Muscle layer of colon (tissue), 2 donors: ENCODE measurements around the gene CLEC4C.
"Not testable (repeated sequence)": the region's sequence is repeated elsewhere in the genome, so short reads cannot be mapped to it uniquely, and the experiment has no call there.

Source experiments
- H3K27ac ChIP-seq: one replicate; pipeline ENCODE4 v1.7.0; 2013; ENCODE audit warnings: low read depth, mild to moderate bottlenecking, low read length, moderate library complexity
- H3K27me3 ChIP-seq, 2 donors: one replicate each; pipeline ENCODE4 v1.7.0; 2013; ENCODE audit warnings: low read length in 2 of 2, mild to moderate bottlenecking in 2 of 2; ENCODE audit not compliant: insufficient read depth in 2 of 2, control insufficient read depth in 1 of 2
- H3K36me3 ChIP-seq: one replicate; pipeline ENCODE4 v1.7.0; 2013; ENCODE audit warnings: mild to moderate bottlenecking, low read length; ENCODE audit not compliant: insufficient read depth
- H3K4me1 ChIP-seq: one replicate; pipeline ENCODE4 v1.7.0; 2013; ENCODE audit warnings: mild to moderate bottlenecking, low read length; ENCODE audit not compliant: insufficient read depth
- H3K4me3 ChIP-seq, 2 donors: one replicate each; pipeline ENCODE4 v1.7.0; 2013; ENCODE audit warnings: low read length in 2 of 2, low read depth in 1 of 2, mild to moderate bottlenecking in 1 of 2, moderate library complexity in 1 of 2
- H3K9ac ChIP-seq: one replicate; pipeline ENCODE4 v1.7.0; 2013; ENCODE audit warnings: low read length
- H3K9me3 ChIP-seq: one replicate; pipeline ENCODE4 v1.7.0; 2013; ENCODE audit warnings: mild to moderate bottlenecking, low read length
- donor health status: abdominal sarcoma.
- donor health status: Adenocarcinoma of cecum.

The CLEC4C gene

GRCh38 chr12:7747246-7747645 lies at the start of gene CLEC4C:
CLEC4C (minus strand) TSS chr12:7747375; CDS start chr12:7747348, 27 bp downstream.
- Histone ChIP-seq H3K4me1 (no peaks in the 10 kb centered on the region), H3K27me3 (no peaks in the 10 kb centered on the region), H3K9ac (no peak within 1 kb of the TSS), H3K9me3 (no peaks in the 10 kb centered on the region), H3K4me3 (no peak within 1 kb of the TSS), H3K36me3 (no peaks in the 10 kb centered on the region), H3K27ac (no peak within 1 kb of the TSS)

DNA sequence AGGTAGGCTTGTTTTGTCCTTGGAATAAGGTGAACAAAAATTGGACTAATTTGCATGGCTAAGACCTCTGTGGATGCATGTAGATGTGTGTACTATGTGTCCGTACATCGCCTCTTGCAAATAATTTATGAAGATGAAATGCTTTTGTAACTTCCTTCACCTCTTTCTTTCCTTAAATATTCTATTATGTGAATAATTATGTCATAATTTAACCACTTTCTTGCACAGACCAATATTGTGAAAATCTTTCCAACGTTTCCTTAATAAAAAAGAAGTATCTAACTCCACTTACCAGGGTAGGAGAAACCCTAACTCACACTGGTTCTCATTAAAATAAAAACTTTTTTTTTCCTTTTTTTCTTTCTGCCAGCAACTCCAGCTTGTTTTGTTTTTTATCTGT lies 46.0 kb upstream of the CLEC4C start:
- Histone ChIP-seq H3K9ac (no peak overlapping the region), H3K36me3 (no peaks in the 10 kb centered on the region), H3K4me3 (no peak overlapping the region), H3K27ac (no peak overlapping the region), H3K4me1 (no peaks in the 10 kb centered on the region), H3K9me3 (no peaks in the 10 kb centered on the region), H3K27me3 (no peaks in the 10 kb centered on the region)

DNA sequence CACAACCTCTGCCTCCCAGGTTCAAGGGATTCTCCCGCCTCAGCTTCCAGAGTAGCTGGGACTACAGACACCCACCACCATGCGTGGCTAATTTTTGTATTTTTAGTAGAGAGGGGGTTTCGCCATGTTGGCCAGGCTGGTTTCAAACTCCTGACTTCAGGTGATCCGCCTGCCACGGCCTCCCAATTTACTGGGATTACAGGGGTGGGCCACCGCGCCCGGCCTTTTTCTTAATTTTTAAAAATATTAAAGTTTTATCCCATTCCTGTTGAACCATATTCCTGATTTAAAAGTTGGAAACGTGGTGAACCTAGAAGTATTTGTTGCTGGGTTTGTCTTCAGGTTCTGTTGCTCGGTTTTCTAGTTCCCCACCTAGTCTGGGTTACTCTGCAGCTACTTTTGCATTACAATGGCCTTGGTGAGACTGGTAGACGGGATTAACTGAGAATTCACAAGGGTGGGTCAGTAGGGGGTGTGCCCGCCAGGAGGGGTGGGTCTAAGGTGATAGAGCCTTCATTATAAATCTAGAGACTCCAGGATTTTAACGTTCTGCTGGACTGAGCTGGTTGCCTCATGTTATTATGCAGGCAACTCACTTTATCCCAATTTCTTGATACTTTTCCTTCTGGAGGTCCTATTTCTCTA lies 41.8 kb upstream of the CLEC4C start, which contains the start of gene NANOG:
TSS of gene NANOG (plus strand) at position 519 of the 645 bp plus-strand sequence. CDS start 213 bp downstream, outside the sequence.
- H3K4me1 ChIP-seq, H3K27ac ChIP-seq, H3K4me3 ChIP-seq, H3K9ac ChIP-seq, H3K36me3 ChIP-seq, H3K27me3 ChIP-seq, H3K9me3 ChIP-seq: not testable (repeated sequence)

DNA sequence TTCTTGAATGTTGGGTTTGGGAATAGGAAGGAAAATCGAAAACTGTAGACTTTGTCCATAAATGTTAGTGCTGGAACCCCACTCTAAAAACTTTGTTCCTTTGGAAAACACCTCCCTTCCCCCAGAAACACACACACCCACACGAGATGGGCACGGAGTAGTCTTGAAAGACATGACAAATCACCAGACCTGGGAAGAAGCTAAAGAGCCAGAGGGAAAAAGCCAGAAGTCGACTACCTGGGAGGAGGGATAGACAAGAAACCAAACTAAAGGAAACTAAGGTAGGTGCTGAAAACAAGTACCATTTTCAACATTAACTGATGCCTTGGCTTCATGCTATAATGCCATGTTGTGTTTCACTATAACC lies 41.1 kb upstream of the CLEC4C start:
- H3K4me1 ChIP-seq, result no peaks in the 10 kb centered on the region
- no peak overlapping the region for H3K27ac ChIP-seq
- no peak overlapping the region for H3K9ac ChIP-seq
- H3K4me3 ChIP-seq, result no peak overlapping the region
- no peaks in the 10 kb centered on the region for H3K9me3 ChIP-seq
- H3K36me3 ChIP-seq, result no peaks in the 10 kb centered on the region
- H3K27me3 ChIP-seq, result no peaks in the 10 kb centered on the region

DNA sequence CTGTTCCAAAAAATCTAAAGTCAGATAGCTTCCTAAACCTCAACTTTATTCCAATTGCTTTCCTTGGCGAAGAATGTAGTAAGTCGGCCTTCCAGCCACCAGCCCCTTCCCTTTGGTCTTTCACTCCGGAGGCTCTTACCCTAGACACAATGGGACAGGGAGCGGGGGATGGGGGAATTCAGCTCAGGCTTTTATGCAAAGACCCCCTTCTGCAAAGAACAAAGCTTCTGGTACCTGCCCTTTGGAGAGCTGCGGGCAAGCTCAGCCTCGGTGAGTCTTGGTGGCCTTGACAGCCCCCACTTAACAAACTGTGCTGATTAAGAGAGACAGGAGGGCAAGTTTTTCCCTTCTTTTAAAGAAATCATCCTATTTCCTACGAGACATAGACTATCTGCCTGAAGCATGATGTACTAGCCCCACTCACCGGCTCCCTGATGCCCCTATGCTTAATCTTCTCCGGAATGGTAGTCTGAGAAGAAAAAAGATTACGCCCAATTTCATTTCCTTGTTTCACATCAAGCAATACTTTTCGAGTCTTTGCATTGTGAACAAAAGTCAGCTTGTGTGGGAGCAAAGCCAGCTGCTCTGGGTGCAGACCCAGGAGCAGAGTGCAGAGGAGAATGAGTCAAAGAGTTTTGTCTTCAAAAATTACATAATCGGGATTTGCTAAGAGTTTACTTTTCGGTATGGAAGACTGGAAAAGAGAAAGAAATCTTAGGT lies 40.6 kb upstream of the CLEC4C start:
- Histone ChIP-seq H3K4me1 (no peaks in the 10 kb centered on the region), H3K27me3 (no peaks in the 10 kb centered on the region), H3K9me3 (no peaks in the 10 kb centered on the region), H3K27ac (no peak overlapping the region), H3K36me3 (no peaks in the 10 kb centered on the region), H3K4me3 (no peak overlapping the region), H3K9ac (no peak overlapping the region)

- no peaks in the 10 kb centered on the region for H3K36me3 ChIP-seq
- H3K4me3 ChIP-seq, result no peak overlapping the region
- no peaks in the 10 kb centered on the region for H3K9me3 ChIP-seq
- no peaks in the 10 kb centered on the region for H3K4me1 ChIP-seq
- H3K9ac ChIP-seq, result no peak overlapping the region
- H3K27ac ChIP-seq, result no peak overlapping the region
- H3K27me3 ChIP-seq, result no peaks in the 10 kb centered on the region
Measured at GRCh38 chr12:7784701-7785100, 37.5 kb upstream of the CLEC4C start.

DNA sequence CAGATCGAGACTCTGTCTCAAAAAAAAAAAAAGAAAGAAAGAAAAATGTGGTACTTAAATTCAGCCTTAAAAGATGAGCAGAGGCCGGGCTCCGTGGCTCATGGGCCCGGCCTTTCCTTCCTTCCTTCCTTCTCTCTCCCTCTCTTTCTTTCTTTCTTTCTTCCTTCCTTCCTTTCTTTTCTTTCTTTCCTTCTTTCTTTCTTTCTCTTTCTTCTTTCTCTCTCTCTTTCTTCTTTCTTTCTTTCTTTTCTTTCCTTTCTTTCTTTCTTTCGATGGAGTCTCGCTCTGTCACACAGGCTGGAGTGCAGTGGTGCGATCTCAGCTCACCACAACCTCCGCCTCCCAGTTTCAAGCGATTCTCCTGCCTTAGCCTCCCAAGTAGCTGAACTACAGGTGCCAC lies 36.3 kb upstream of the CLEC4C start:
- not testable (repeated sequence) for H3K27me3 ChIP-seq, H3K4me1 ChIP-seq, H3K9ac ChIP-seq, H3K36me3 ChIP-seq, H3K4me3 ChIP-seq, H3K9me3 ChIP-seq, H3K27ac ChIP-seq

DNA sequence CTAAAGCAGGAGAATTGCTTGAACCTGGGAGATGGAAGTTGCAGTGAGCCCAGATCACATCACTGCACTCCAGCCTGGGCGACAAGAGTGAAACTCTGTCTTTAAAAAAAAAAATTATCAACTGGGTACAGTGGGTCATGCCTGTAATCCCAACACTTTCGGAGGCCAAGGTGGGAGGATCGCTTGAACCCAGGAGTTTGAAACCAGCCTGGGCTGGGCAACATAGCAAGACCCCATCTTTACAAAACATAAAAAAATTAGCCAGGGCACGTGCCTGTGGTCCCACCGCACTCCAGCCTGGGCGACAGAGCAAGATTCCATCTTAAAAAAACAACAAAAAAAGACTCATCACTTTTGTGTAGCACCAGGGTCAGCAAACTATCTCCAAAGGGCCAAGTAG lies 34.9 kb upstream of the CLEC4C start:
- Histone ChIP-seq H3K36me3 (no peaks in the 10 kb centered on the region), H3K4me1 (no peaks in the 10 kb centered on the region), H3K9ac (no peak overlapping the region), H3K4me3 (no peak overlapping the region), H3K9me3 (no peaks in the 10 kb centered on the region), H3K27ac (no peak overlapping the region), H3K27me3 (no peaks in the 10 kb centered on the region)

GRCh38 chr12:7781274-7781673 lies 34.1 kb upstream of the CLEC4C start:
- H3K9ac ChIP-seq, result no peak overlapping the region
- no peaks in the 10 kb centered on the region for H3K27me3 ChIP-seq
- no peaks in the 10 kb centered on the region for H3K9me3 ChIP-seq
- H3K36me3 ChIP-seq, result no peaks in the 10 kb centered on the region
- no peak overlapping the region for H3K4me3 ChIP-seq
- H3K27ac ChIP-seq, result no peak overlapping the region
- no peaks in the 10 kb centered on the region for H3K4me1 ChIP-seq

- H3K4me3 ChIP-seq, result no peak overlapping the region
- H3K27me3 ChIP-seq, result no peaks in the 10 kb centered on the region
- no peaks in the 10 kb centered on the region for H3K9me3 ChIP-seq
- no peaks in the 10 kb centered on the region for H3K36me3 ChIP-seq
- no peak overlapping the region for H3K27ac ChIP-seq
- no peak overlapping the region for H3K9ac ChIP-seq
- no peaks in the 10 kb centered on the region for H3K4me1 ChIP-seq
Measured at GRCh38 chr12:7769999-7770398, 22.8 kb upstream of the CLEC4C start.

DNA sequence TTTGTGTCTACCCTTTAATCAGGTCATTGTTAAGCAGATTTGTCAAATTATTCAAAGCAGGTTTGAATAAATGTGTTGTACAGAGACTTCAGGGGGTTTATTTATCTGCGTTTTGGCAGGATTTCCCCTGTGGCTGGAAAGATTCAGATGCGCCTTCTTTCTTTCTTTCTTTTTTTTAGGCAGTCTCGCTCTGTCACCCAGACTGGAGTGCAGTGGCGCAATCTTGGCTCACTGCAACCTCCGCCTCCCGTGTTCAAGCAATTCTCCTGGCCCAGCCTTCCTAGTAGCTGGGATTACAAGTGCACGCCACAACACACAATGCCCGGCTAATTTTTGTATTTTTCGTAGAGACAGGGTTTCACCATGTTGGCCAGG lies 11.6 kb upstream of the CLEC4C start:
- Histone ChIP-seq H3K27me3 (no peaks in the 10 kb centered on the region), H3K4me1 (no peaks in the 10 kb centered on the region), H3K9ac (no peak overlapping the region), H3K9me3 (no peaks in the 10 kb centered on the region), H3K27ac (no peak overlapping the region), H3K4me3 (no peak overlapping the region), H3K36me3 (no peaks in the 10 kb centered on the region)

- Histone ChIP-seq H3K9me3 (no peaks in the 10 kb centered on the region), H3K4me3 (no peak overlapping the region), H3K9ac (no peak overlapping the region), H3K27ac (no peak overlapping the region), H3K27me3 (no peaks in the 10 kb centered on the region), H3K4me1 (no peaks in the 10 kb centered on the region), H3K36me3 (no peaks in the 10 kb centered on the region)
Measured at GRCh38 chr12:7756993-7757392, 9.8 kb upstream of the CLEC4C start.
